Heart left ventricle (tissue), 16 donors: ENCODE results near the gene SCFD2. TPM values are rescaled to one million over a fixed set of nuclear protein-coding genes. Genes with fewer than 3 reads are reported as not detected.

Experiments
- ATAC-seq, 4 donors: fragments of 200-7000 bp; cut with Tn5 transposase; one replicate each; pipeline ENCODE4 v1.9.1; 2020 to 2022; ENCODE audit warnings: moderate library complexity in 4 of 4, mild to moderate bottlenecking in 3 of 4, moderate number of reproducible peaks in 1 of 4
- DNase-seq, 5 donors: peaks; one replicate each; pipeline ENCODE4 v3.0.0-alpha.2; 2020
- H3K27ac ChIP-seq, 12 donors: fragments of 200-600 bp; sonication (generic) in 4 of 12; one replicate each; pipeline versions ENCODE4 v1.5.0 to v1.8.0; 2016 to 2022; ENCODE audit warnings: mild to moderate bottlenecking in 2 of 12
- H3K27me3 ChIP-seq, 9 donors: fragments of 200-600 bp; sonication (generic) in 2 of 9; one replicate each; pipeline versions ENCODE4 v1.5.1 to v1.8.0; 2016 to 2022; ENCODE audit warnings: mild to moderate bottlenecking in 3 of 9
- H3K36me3 ChIP-seq, 9 donors: fragments of 200-600 bp; sonication (generic) in 2 of 9; one replicate each; pipeline versions ENCODE4 v1.5.0 to v1.8.0; 2018 to 2022; ENCODE audit warnings: mild to moderate bottlenecking in 2 of 9
- H3K4me1 ChIP-seq, 12 donors: fragments of 200-600 bp; sonication (generic) in 4 of 12; one replicate each; pipeline versions ENCODE4 v1.5.0 to v1.8.0; 2016 to 2022; ENCODE audit warnings: mild to moderate bottlenecking in 3 of 12
- H3K4me3 ChIP-seq, 12 donors: fragments of 200-600 bp; sonication (generic) in 4 of 12; one replicate each; pipeline versions ENCODE4 v1.5.0 to v1.8.0; 2017 to 2022; ENCODE audit warnings: mild to moderate bottlenecking in 9 of 12, moderate library complexity in 4 of 12
- H3K9me3 ChIP-seq, 12 donors: fragments of 200-600 bp; sonication (generic) in 4 of 12; one replicate each; pipeline versions ENCODE4 v1.5.0 to v1.8.0; 2016 to 2022; ENCODE audit warnings: mild to moderate bottlenecking in 1 of 12
- POLR2A ChIP-seq, 2 donors: fragments of 450-650 bp; IDR thresholded peaks; one replicate each; pipeline ENCODE4 v1.6.1; 2017; ENCODE audit warnings: antibody characterized with exemption in 2 of 2, mild to moderate bottlenecking in 2 of 2, moderate library complexity in 2 of 2
- WGBS, 4 donors: extraction: QIAGEN DNeasy Blood & Tissue Kit in 2 of 4; methylation state at CpG; one replicate each; pipeline versions ENCODE4 v1.1.5 to v1.1.7; 2013 to 2018; 5-methylcytosine and 5-hydroxymethylcytosine counted together
- intact Hi-C, 10 donors: fragments of 100-400 bp; cut with DNase I; formaldehyde crosslinking; loops; one replicate each; pipeline versions ENCODE4 v1.11.1 to v1.14.2; 2022
- polyA plus RNA-seq, 2 donors: library from polyadenylated mRNA; stranded (reverse); fragments of 200-250 nt; gene quantifications; one replicate each; pipeline ENCODE4 v1.2.3, GENCODE V29; 2013
- total RNA-seq, 9 donors: library from RNA; depleted of rRNA in 2 of 9; stranded (reverse); fragments of >200 nt in 2 of 9; fragmentation: NEBNext Ultra II Directional in 3 of 9; extraction: Animal tissue kit (Norgen Biotek cat#: 25700) in 3 of 9; gene quantifications; one replicate each; pipeline versions ENCODE4 v1.1.0 to v1.2.4, GENCODE V29; 2016 to 2023
- TF ChIP-seq, protein P1 (sequence below), 12 donors: fragments of 200-600 bp; sonication (generic) in 4 of 12; IDR thresholded peaks; one replicate each; pipeline versions ENCODE4 v1.5.0 to v1.8.0; 2018 to 2022; ENCODE audit warnings: antibody characterized with exemption in 12 of 12, mild to moderate bottlenecking in 5 of 12
- donor health status: ischemic (EF 13 %, LVEDD 7.1; RV severe dilation, severe dysfunction).
- donor health status: healthy with polysubstance abuse.
- donor health status: DM: no; HTN: yes; CAD: no.
- donor health status: DM: no; HTN: no; CAD: no.
- donor health status: ischemic (EF 25% LVEDD 6.9; RV normal size, moderate dysfunction).
- donor health status: ischemic (EF 25% LVEDD 5.7; RV mildly dilated, moderate dysfunction).
- donor health status: healthy.
- donor health status: DM: yes; HTN: yes; CAD: no.
- donor health status: ischemic (EF 35%, LVEDD 5.7; RV mildly dilated, moderate dysfunction).
- donor health status: nonischemic (EF 11% LVEDD 7.7; RV severe dilation, severe dysfunction).
- donor health status: DM: yes; HTN: yes; CAD: no.
- donor health status: PGD.
- donor health status: ischemic (EF 29% LVEDD 5.4; RV normal size, mild dysfunction).
- donor health status: nonischemic (EF 23%, LVEDD 6.1; RV moderate dilation, normal function).

SCFD2 gene
- total and polyA plus RNA-seq, 11 donors = 3.7 to 14.0 (median 9.8) TPM

DNA sequence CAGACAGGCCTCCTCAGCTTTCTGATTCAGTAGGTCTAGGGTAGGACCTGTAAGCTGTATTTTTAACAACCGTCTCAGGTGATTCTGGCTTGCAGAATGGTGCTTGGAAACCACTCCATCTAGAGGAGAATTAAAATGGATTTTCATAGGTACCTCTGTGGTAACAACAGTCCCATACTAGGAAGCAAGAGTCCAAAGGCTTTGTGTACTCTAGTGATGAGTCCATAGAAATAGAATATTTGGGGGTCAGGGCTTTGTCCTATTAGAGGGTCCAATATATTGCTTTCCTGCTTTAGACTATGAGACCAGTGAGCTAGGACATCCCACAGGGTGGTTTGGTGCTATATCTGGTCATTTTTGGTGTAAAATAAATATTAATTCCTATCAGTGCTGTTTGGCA lies 242.0 kb downstream of the SCFD2 start:
- intact Hi-C loops = loop anchor here in 1 of 10 donors (10.0 kb wide), 1 partner anchor 99 kb away; no protein-coding TSS in a partner anchor
- Histone ChIP-seq H3K27ac (no peak overlapping the region), H3K4me3 (no peak overlapping the region), H3K27me3 (no peaks in the 10 kb centered on the region), H3K36me3 (no peaks in the 10 kb centered on the region), H3K9me3 (no peaks in the 10 kb centered on the region), H3K4me1 (peaks cover 2 to 51% (median 27%) of the 10 kb centered on the region in 12 donors)
- DNase-seq (no peak), ATAC-seq (no peak)
- 85 to 100% (median 98%) methylated on average over 1 of the region's 1 CpG for WGBS, 4 donors
- TF ChIP-seq POLR2A (IDR thresholded peaks at IDR 0.05) = no peak
- TF ChIP-seq, protein P1, sequence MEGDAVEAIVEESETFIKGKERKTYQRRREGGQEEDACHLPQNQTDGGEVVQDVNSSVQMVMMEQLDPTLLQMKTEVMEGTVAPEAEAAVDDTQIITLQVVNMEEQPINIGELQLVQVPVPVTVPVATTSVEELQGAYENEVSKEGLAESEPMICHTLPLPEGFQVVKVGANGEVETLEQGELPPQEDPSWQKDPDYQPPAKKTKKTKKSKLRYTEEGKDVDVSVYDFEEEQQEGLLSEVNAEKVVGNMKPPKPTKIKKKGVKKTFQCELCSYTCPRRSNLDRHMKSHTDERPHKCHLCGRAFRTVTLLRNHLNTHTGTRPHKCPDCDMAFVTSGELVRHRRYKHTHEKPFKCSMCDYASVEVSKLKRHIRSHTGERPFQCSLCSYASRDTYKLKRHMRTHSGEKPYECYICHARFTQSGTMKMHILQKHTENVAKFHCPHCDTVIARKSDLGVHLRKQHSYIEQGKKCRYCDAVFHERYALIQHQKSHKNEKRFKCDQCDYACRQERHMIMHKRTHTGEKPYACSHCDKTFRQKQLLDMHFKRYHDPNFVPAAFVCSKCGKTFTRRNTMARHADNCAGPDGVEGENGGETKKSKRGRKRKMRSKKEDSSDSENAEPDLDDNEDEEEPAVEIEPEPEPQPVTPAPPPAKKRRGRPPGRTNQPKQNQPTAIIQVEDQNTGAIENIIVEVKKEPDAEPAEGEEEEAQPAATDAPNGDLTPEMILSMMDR (IDR thresholded peaks at IDR 0.05) = no peak

DNA sequence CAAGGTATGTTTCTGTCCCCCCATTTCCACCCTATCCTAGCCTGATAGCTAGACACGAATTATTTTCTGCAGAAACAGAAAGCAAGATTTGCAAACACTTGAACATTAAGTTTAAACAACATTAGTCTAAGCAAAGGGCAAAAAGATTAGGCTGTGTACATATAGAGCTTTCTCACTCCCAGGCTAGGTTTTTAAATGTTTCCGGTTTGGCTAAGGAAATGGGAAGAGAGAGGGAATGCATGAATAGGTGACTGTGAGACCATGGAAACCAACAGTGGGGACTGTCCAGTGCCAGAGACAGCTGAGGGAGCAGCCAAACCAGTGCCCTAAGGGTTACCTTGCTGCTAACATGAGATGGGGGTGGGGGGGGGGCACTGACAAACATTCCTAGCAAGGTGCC lies 242.7 kb downstream of the SCFD2 start:
- DNase-seq = no peak
- no peak for ATAC-seq
- intact Hi-C loops = loop anchor here in 1 of 10 donors (10.0 kb wide), 1 partner anchor 98 kb away; no protein-coding TSS in a partner anchor
- Histone ChIP-seq H3K9me3 (no peaks in the 10 kb centered on the region), H3K27me3 (no peaks in the 10 kb centered on the region), H3K36me3 (no peaks in the 10 kb centered on the region), H3K27ac (no peak overlapping the region), H3K4me3 (no peak overlapping the region), H3K4me1 (peaks cover 0 to 45% (median 21%) of the 10 kb centered on the region in 12 donors)
- TF ChIP-seq, protein P1 (IDR thresholded peaks at IDR 0.05) = no peak
- no peak for TF ChIP-seq POLR2A (IDR thresholded peaks at IDR 0.05)
- WGBS, 4 donors = 92 to 96% (median 93%) methylated on average over 2 of the region's 2 CpGs

DNA sequence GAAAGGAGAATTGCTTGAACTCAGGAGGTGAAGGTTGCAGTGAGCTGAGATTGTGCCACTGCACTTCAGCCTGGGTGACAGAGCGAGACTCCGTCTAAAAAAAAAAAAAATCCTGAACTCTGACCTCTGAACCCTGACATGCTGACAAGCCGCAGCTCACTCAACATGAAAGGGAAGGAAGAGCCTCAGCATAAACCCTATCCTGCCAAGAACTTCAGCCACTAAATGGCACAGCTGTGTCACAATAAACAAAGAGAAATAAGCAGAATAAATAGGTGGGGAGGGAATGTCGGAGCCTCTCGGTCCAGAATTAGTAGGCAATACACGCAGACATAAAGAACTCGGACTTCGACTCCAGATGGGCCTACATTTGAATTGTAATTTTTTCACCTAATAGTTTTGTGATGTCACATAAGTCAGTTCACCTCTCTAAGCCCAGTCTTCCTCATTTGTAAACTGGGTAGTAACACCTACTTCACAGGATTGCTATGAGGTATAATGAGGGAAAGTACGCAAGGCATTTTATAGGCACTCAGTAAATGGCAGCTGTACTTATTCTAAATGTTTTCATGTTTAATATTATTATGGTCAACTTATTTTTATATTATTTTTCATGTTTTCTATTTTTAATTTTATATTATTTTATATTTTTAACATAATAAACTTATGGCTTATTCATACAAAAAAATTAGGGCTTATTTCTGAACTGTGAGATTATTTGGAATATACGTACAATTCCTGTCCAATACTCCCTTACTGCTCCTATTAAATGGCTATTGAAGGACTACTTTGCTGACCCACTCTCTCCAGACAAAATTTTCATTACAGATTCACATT lies 243.4 kb downstream of the SCFD2 start:
- 82 to 89% (median 87%) methylated on average over 10 of the region's 10 CpGs for WGBS, 4 donors
- ATAC-seq = no peak

More for the DNA sequence above, 243.4 kb downstream of the SCFD2 start:
- Histone ChIP-seq H3K36me3 (no peaks in the 10 kb centered on the region), H3K4me3 (no peak overlapping the region), H3K4me1 (peaks cover 0 to 38% (median 16%) of the 10 kb centered on the region in 12 donors), H3K27me3 (no peaks in the 10 kb centered on the region), H3K9me3 (no peaks in the 10 kb centered on the region), H3K27ac (no peak overlapping the region)
- intact Hi-C loops = loop anchor here in 1 of 10 donors (10.0 kb wide), 1 partner anchor 98 kb away; no protein-coding TSS in a partner anchor
- no peak for DNase-seq
- TF ChIP-seq, protein P1 (IDR thresholded peaks at IDR 0.05) = no peak
- no peak for TF ChIP-seq POLR2A (IDR thresholded peaks at IDR 0.05)
